GM18499 (cell line): ENCODE measurements around the gene ZW10.
"Not testable (repeated sequence)": the region's sequence is repeated elsewhere in the genome, so short reads cannot be mapped to it uniquely, and the experiment has no call there.

Experiments
- ATAC-seq: cut with Tn5 transposase; IDR thresholded peaks from one replicate; pipeline ENCODE4 v1.9.1; 2021; ENCODE audit warnings: moderate number of reproducible peaks; ENCODE audit not compliant: insufficient read depth, unreplicated experiment

ZW10 gene, protein sequence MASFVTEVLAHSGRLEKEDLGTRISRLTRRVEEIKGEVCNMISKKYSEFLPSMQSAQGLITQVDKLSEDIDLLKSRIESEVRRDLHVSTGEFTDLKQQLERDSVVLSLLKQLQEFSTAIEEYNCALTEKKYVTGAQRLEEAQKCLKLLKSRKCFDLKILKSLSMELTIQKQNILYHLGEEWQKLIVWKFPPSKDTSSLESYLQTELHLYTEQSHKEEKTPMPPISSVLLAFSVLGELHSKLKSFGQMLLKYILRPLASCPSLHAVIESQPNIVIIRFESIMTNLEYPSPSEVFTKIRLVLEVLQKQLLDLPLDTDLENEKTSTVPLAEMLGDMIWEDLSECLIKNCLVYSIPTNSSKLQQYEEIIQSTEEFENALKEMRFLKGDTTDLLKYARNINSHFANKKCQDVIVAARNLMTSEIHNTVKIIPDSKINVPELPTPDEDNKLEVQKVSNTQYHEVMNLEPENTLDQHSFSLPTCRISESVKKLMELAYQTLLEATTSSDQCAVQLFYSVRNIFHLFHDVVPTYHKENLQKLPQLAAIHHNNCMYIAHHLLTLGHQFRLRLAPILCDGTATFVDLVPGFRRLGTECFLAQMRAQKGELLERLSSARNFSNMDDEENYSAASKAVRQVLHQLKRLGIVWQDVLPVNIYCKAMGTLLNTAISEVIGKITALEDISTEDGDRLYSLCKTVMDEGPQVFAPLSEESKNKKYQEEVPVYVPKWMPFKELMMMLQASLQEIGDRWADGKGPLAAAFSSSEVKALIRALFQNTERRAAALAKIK

DNA sequence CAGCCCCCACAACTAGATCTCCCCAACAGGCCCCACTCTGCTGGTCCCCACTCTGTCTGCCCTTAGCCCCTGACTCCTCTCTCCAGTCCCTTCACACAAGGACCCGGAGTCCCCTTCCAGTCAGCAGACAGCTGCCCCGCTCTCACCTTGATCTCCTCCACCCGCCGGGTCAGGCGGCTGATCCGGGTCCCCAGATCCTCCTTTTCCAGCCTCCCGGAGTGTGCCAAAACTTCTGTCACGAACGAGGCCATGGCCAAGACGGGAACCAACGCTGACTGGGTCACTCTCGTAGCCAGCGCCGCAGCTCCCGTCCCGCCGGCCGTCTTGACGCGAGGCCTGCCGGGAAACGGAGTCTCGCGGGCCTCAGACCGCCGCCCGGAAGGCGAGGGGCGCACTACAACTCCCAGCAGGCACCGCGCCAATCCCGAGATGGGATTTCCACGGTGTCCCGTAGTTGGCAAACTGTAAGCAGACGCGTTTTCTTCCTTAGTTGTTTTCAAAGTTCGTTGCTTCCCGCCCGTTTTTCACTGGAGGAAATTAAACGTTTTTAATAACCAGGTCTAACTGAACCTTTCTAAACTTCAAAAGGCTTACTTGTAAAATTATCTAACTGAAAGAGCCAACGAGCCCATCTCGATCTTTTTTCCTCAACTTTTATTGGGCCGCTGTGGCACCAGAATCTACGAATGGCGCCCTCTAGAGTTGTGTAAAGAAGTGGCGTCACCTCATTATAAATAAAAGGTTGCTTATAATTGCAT, at the start of gene ZW10:
TSS of gene ZW10 (minus strand) at position 277 of the 758 bp plus-strand sequence. CDS start at position 251, 26 bp downstream.
- ATAC-seq, result peak; percentile 85

DNA sequence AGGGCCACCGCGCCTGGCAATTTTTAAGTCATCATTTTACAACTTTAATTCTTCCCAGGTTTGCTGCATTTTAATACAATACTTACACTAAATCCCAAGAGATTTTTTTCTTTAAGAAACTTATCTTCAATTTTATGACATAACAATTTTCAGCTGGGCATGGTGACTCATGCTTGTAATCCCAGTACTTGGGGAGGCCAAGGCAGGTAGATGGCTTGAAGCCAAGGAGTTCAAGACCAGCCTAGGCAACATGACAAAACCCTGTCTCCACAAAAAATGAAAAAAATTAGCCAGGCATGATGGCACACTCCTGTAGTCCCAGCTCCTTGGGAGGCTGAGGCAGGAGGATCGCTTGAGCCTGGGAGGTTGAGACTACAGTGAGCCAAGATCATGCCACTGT, 44.9 kb upstream of the ZW10 start:
- no peak for ATAC-seq

DNA sequence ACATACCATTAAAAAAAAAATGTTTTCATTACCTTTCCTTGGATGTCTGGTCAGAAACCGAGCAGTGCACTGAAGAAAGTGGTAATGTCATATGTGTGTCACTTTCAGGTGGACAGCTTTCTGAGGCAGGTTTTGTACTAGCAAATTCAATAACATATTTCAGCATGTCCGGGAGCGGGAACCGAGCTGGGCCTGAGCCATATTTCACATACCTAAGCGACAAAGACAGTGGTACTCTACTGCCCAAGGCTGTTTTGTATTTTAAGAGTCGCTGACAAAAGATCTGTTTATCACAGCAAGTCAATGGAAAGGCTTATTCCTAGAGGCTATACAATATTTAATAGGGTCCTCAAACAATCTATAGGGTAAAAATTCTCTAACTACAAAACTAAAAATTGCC, 44.1 kb upstream of the ZW10 start:
- ATAC-seq, result no peak

- ATAC-seq, result no peak
These were observed 43.7 kb upstream of the ZW10 start for GRCh38 chr11:113817162-113817561.

- ATAC-seq, result no peak
These were observed 40.7 kb upstream of the ZW10 start for GRCh38 chr11:113814181-113814580.

DNA sequence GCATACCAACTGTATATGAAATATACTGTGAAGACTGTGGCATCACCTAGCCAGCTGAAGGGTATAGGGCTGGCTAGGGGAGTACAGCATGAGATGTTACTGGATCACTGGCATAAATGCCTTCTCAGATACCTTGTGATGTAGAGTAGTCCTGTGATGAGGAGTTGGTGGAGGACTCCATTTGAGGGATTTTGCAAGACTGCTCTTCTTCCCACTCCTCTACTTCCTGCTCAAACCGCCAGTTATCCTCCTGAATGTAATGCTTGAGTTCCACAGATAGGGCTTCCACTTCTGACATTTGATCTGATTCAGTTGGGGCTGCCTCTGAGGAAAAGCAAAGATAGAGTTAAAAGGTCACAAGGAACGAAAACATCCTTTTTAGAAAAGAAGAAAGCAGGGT, 35.4 kb upstream of the ZW10 start:
- no peak for ATAC-seq

DNA sequence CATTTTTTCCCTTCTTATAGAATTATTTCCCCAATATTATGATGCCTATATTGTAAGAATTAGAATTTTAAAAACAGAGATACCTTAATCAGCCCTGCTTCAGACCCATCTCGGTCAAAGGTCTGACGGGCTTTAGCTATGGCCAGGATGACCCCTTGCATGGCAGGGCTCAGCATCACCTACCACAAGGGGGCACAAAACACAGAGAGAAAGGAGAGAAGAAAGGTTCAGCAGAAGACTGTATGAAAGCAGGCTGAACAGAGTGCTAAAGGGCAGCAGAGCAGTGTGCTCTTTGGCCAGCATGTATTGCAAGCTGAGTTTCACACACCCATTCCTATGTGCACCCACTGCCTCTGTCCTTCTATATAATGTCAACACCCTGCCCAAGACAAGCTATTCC, 32.9 kb upstream of the ZW10 start:
- no peak for ATAC-seq

DNA sequence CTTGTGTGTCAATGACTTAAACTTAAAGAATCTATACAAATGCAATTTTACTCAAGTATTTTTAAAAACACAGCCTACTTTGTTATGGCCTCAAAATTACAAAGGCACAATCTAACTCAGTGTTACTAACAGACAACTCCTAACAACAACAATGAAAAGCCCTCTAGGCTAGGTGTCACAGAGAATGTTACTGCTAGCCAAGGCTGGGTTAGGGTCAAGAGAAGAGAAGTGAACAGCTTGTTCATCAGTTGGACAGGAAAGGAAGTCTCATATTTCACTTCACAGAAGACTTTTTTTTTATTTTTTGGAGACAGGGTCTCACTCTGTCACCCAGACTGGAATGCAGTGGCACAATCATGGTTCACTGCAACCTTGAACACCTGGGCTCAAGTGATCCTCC, 32.1 kb upstream of the ZW10 start:
- no peak for ATAC-seq

- ATAC-seq, result no peak
These were observed 29.1 kb upstream of the ZW10 start for GRCh38 chr11:113802621-113803020.

- ATAC-seq, result no peak
These were observed 23.3 kb upstream of the ZW10 start for GRCh38 chr11:113796663-113797259.

- no peak for ATAC-seq
These were observed 16.3 kb upstream of the ZW10 start for GRCh38 chr11:113789675-113790320.

- not testable (repeated sequence) for ATAC-seq
These were observed 15.5 kb upstream of the ZW10 start for GRCh38 chr11:113789016-113789415.

DNA sequence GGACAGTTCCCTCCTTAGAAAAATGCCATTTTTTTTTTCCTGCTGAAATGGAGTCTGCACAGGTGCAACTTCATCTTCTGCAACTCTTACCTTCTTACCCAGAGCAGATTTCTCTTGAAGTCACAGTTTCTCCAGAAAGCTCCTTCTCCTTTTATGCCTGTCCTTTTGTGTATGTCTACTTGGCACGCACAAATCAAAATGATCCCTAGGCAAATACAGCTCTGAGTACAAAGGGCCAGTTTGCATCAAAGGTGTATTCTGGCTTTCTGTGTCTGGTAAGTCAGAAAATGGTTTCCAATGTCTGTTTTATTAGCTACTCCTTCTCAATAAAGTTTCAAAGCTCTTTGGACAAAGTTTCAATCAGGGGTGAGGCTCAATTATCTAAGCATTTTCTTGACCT, 8.6 kb upstream of the ZW10 start:
- no peak for ATAC-seq

GRCh38 chr11:113781682-113782081, 8.2 kb upstream of the ZW10 start:
- no peak for ATAC-seq

- no peak for ATAC-seq
These were observed 6.0 kb upstream of the ZW10 start, which contains the start of gene CLDN25 for GRCh38 chr11:113779496-113779895. CLDN25 (plus strand) TSS chr11:113779796; CDS start chr11:113779796, 0 bp downstream.

DNA sequence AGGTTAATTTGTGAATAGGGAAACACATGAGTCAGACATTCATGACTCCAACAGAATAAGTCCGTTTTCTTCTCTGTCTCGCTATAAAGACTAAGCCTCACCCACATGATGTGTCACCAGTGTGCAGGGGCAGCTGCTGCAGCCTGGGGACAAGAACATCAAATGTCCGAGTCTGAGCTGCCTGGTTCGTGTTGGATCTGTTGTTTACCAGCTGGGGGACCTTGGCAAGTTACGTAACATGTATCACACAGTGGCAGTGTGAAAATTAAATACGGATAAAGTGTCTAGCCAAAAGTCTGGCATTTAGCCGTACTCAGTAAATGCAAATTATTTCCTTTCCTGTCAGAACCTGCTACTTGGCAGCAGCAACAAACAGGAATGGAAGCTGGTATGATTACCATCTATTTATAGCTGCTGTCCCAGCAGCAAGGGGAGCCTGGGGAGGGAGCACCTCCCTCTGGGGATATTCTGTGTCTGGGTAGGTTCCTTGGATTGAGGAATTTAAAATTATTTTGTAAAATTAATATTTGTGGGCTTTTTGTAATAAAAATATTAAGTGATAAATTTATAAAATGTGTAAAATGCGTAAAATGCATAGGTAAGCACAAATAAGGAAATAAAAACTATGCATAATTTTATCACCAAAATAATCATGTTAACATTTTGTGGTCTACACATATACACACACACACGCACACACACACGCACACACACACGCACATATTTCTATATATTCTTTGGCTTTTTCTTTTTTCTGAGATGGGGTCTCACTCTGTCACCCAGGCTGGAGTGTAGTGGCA, 4.8 kb upstream of the ZW10 start:
- no peak for ATAC-seq

GRCh38 chr11:113774174-113774503, 647 bp upstream of the ZW10 start:
- no peak for ATAC-seq

- ATAC-seq, result peak; percentile 2
These were observed 438 bp downstream of the ZW10 start for GRCh38 chr11:113773092-113773415.

DNA sequence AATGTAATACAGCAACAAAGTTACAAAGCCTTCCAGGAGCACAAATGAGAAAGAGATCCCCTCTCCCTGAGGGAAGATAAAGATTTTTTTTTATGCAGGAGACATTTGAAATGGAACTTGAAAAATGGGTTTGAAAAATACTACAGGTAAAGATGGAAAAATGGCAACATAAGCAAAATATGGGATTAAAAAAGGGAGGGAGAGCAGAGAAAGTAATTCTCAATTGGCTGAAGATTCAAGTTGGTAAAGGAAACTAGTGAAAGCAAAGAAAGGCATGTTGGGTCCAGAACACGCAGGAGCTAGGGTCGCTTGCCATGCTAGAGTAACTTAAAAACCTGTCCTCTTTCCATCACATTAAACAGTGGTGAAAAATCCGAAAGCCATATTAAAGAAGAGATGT, 1.5 kb downstream of the ZW10 start:
- no peak for ATAC-seq
